Activated T-cell treated with anti-CD3 and anti-CD28 coated beads, Interleukin-2, amount 50 U/mL, for 1 hour (primary cell): Measurements from ENCODE around the gene BRMS1.
"Not testable (repeated sequence)": the region's sequence is repeated elsewhere in the genome, so short reads cannot be mapped to it uniquely, and the experiment has no call there.

Experiments used
- DNase-seq: peaks from one replicate; pipeline ENCODE4 v3.0.0-alpha.2; 2020

The BRMS1 gene, protein sequence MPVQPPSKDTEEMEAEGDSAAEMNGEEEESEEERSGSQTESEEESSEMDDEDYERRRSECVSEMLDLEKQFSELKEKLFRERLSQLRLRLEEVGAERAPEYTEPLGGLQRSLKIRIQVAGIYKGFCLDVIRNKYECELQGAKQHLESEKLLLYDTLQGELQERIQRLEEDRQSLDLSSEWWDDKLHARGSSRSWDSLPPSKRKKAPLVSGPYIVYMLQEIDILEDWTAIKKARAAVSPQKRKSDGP

DNA sequence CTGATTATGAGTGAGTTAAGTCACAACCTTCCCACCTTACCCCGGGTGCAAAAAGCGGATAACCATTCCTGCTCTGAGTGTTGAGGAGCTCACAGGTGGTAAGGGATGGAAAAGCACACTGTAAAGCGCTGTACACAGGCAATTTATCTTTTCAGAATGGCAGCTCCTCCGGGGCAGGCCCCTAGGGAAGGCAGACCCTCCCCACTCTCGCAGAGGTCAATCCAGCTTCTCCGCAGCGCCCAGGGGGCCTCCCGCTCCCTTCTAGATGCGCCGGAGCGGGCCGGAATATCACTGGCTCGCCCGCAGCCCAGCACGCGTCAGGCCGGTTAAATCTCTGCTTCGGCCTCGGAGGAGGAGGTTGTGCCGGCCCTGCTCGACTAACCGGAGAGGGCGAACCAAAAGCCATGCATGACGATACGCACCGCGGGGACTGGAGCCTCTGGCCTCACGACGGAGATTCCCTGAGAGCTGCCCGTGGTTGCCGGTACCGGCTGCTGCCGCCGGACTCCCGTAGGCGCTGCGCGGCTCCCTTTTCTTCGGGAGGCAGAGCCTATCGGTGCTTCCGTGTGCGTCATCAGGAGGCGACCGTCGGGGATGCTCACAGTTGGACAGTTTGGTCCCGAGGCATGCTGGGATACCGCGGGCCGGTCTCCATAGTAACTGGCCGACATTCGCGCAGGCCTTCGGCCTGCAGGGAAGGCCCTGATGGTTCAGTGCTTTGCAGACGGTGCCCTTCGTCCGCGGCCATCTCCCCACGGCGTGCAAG is at the start of gene BRMS1:
TSS of gene BRMS1 (minus strand) at position 555 of the 766 bp plus-strand sequence. CDS start 2,870 bp downstream, outside the sequence.
- peak; percentile 94 for DNase-seq

DNA sequence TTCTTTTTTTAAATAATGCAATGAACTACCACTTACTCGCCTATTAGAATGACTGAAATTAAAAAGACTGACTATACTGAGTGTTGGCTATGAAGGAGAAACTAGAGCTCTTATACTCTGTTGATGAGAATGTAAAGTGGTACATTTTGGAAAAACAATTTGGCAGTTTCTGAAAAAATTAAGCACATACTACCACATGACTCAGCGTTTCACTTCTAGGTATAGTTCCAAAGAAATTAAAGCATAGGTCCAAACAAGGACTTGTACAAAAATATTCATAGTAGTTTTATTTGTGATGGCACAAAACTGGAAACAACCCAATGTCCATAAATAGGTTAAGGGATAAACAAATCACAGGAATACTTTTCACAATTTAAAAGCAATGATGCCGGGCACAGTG is 49.0 kb upstream of the BRMS1 start:
- no peak for DNase-seq

DNA sequence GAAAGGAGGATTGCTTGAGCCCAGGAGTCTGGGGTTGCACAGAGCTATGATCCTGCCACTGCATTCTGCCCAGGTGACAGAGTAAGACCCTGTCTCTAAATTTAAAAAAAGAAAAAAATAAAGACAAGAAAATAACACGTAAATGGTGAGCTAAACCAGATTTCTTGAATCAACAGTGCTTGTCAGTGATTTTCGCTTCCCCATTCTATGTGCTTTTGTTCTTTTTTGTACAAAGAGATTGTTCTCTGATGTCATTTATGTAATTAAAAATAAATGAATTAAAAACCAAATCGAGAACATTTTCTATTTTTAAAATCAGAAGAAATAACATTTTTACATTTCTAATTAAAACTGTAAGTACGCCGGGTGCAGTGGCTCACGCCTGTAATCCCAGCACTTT is 46.4 kb upstream of the BRMS1 start:
- no peak for DNase-seq

DNA sequence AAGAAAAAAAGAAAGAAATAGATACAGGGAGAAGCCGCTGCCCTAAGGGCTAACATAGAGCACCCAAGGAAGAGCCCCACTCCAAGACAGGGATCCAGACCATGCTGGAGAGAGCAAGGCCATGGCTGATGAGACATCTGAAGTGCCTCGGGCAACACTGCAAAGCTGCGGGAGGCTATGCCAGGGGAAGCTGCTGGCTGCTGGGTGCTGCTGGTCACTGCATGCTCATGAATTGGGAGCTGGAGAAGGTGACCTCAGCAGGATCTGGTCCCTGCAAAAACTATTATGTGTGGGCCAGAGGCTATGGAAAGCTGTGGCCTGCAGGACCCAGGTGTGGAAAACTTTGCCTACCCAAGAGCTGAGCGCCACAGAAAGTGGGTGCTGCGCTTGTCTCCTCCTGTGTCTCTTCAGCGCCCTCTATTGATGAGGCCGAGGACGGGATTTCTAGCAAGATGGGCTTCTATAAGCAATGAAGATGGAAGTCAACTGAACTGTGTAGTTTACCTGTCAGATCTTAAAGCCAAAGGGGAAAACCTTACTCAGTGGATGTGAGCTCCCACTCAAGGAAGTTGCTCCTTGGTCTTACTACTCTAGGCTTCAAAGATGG is 44.0 kb upstream of the BRMS1 start:
- DNase-seq, result peak; percentile 67

DNA sequence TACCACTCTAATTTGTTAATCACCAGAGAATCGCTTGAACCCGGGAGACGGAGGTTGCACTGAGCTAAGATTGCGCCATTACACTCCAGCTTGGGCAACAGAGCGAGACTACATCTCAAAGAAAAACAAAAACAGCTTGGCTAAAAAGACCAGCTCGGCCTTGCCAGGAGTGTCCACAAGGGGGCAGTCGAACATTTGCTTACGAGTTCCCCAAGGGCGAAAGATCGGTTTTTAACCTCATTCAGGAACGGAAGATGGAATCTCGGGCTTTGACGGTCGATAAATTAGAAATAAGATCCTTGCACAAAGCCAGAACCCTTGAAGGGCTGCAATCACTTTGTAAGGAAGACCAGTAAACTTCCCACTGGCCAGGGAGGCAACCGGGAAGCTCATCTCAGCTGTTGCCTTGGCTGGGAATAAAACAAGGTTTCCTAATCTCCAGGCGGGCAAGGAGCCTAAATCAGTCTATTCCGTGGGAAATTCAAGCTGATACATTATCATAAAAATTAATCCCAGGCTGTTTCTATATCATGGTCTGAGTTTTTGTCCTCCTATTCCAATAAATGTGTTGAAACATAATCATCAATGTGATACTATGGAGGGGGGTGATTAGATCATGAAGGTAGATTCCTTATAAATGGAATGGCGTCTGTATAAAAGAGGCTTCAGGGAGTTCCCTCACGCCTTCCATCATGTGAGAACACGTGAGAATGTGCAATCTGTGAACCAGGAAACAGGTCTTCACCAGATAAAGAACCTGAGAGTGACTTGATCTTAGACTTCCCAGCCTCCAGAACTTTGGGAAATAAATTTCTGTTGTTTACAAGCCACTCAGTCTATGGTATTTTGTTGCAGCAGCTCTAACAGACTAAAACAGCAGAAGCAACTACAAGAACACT is 41.5 kb upstream of the BRMS1 start:
- DNase-seq, result peak; percentile 82

DNA sequence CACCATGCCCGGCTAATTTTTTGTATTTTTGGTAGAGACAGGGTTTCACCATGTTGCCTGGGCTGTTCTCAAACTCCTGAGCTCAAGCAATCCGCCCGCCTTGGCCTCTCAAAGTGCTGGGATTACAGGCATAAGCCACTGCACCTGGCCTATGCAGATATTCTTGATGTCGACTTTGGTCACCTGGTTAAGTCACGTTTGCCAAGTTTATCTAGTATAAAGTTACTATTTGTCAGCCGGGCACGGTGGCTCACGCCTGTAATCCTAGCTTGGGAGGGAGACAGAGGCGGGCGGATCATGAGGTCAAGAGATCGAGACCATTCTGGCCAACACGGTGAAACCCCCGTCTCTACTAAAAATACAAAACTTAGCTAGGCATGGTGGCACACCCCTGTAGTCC is 39.4 kb upstream of the BRMS1 start:
- not testable (repeated sequence) for DNase-seq

DNA sequence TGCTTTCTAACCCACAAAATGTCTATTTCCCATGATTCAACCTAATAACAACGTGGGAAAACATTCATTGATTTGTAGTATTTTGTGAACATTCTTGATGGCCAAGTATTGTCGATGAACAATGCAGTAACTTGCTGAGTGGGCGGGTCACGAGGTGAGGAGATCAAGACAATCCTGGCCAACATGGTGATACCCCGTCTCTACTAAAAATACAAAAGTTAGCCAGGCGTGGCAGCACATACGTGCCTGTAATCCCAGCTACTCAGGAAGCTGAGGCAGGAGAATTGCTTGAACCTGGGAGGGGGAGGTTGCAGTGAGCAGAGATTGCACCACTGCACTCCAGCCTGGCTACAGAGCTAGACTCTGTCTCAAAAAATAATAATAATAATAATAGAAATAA is 35.4 kb upstream of the BRMS1 start:
- DNase-seq, result not testable (repeated sequence)

DNA sequence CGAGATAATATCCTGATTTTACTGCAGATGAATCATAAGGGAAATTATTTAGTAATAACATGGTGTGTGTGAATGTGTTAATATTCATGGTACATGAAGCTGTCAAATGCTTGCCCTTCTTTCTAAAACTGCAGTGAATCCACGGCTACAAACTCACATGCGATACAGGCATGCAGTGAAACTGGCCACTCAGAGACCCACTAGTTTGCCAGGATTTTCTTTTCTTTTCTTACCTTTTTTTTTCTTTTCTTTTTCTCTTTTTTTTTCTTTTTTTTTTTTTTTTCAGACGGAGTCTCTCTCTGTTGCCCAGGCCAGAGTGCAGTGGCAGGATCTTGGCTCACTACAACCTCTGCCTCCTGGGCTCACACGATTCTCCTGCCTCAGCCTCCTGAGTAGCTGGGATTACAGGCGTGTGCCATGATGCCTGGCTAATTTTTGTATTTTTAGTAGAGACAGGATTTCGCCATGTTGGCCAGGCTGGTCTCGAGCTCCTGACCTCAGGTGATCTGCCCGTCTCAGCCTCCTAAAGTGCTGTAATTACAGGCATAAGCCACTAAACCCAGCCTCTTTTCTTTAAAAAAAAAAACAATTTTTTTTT is 28.9 kb upstream of the BRMS1 start:
- DNase-seq, result not testable (repeated sequence)

DNA sequence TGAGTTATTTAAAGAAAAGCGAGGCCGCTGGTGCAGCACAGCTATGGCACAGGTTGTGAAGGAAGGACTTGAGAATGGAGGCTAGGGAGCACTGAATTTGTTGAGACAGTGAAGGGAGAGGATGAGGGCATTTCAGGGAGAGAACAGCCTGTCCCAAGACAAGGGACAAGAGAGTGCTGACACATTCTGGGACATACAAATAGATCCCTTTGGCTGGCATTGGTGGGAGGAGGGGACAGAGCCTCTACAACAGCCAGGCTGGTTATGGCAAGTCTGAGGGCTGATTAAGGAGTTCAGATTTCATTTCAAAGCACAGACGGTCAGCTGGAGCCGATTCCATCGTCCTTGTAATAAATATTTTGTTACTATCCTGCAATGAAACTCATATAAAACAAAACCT is 28.4 kb upstream of the BRMS1 start:
- DNase-seq, result no peak

DNA sequence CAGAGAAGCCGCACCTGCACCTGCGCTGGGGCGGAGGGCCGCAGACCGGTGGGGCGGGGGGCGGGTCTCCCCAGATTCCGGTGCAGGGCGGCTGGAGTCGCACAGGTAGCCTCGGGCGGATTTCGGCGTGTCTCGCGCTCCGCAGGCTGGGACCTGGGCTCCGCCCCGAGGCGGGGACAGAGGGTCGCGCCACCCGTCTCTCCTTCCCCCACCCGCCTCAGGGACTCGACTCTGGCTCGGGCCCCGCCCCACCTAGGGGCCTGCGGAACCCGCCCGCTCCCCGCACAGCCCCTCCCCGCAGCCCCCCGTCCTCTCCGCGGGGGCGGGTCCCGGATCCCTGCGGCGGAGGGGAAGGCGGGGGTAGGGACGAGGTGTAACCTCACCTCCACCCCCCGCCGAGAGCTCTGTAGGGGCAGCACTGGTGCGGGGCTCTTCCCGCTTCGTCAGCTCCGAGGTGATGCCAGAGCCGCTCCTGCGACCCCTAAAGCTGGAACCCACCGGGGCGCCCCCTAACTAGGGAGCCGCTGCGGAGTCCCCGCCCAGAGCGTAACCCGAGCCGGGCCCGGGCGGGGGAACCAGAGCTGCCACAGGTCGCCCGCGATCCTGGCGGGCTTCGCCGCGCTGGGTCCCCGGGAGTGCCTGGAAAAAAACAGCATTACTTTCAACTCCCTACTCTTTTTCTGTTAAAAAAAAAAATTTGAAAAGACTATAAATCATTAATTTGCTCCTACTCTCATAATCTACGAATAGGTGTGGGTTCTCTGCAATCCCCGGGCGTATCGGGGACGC is 26.9 kb upstream of the BRMS1 start, which contains the start of gene SLC29A2:
TSS of gene SLC29A2 (minus strand) at position 134 of the 789 bp plus-strand sequence. CDS start 169 bp downstream, outside the sequence.
- peak; percentile 81 for DNase-seq

DNA sequence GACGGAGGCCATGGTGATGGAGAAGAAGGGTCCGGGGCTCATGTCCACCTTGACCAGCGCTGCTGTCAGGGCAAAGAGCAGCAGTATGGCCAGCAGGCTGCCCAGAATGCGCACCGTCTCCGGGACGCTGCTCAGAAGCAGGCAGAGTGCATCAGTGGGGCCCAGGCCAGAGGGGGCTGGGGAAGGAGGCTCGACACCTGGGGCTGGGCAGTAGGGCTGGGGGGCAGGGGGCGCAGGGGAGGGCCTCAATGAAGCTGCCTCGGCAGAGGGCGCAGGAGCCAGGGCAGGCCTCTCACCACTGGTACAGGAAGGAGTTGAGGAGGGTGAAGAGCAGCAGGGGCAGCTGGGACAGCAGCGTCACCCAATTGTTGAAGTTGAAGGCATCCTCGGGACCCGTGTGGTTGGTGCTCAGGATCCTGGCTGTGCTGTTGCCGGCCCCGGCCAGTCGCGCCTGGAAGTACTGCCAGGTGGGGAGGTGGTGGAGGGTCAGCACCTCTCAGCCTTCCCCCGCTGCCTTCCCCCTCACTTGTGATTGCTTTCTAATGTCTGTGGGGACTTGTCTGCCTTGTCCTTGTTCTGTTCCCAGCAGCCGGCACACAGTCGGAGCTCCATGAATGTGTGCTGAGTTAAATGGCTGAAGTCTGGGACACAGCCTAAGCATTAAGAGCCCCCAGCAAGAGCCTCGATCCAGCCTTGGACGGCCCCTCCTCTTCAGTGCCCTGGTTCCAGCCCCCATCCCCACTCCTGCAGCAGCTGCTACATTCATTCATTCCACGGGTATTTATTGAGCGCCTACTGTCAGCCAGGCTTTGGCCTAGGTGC is 24.4 kb upstream of the BRMS1 start:
- no peak for DNase-seq

DNA sequence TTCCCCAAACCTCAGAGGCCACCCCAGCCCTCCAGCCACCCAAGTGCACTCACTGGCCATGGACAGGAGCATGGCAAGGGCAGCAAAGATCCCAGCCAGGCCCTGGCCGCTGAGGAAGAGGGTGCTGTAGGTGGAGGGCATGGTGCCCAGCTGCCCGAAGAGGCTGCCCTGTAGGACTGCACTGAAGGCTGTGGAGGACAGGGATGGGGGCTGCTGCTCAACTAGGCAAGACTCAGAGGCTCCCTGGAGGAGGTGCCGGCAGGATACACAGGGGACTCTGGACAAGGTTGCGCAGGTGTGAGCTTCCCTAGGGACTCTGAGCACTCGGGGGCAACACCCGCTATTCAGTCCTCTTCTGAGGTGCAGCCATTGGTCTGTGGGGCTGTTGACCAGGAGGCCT is 23.6 kb upstream of the BRMS1 start:
- no peak for DNase-seq

DNA sequence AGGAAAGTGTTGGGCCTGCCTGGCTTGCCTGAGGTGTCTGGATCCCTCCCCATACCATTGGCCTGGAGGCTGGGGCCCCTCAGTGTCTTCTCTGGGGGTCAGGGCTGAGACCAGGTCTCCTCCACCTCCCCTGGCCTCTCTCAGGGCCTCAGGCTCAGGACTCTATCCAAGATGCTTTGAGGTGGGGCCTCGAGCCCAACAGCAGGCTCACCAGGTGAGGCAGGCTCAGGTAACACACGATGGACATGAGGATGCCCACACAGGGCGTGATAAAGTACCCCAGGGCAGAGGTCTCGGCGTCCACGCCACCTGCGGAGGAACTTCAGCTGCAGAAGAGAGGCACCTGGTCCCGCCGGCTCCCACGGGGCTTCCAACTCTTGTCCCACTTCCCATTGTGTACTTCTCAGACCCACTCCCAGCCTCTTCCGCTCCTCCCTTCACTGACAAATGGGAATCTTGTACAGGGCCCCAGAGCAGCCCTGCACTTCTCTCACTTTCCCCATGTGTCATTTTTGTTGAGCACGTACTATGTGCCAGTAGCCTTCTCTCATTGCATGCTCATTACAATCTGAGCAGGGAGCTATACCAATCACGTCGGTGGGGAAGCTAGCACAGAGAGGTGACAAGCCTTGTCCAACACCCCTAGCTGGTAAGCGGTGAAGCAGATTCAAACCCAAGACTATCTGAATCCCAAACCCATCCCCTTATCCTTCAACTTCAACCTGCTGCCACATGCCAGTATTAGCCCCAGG is 22.8 kb upstream of the BRMS1 start:
- no peak for DNase-seq

DNA sequence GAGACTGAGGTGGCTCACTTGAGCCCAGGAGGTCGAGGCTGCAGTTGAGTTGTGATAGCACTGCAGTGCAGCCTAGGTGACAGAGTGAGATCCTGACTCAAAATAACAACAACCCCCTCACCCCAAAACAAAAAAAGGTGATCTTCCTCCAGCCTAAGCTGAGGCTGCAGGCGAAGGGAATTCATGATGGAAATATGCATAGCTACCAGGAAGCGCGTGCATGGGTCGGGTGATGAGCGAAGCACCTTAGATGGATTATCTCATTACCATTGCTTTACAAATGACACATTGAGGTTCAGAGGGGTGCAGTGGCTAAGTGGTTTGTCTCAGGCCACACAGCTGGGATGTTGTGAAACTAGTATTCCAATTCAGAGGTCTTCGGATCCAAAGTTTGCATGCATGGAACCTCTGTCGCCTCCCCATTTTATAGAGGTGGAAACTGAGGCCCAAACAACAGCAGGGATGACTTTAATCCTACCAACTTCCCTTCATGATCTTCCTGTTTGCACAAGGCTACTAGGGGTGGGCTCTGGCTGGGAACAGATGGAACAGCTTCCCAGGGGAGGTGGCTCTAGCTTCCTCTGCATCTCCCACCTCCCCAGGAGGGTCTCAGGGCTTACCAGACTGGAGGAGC is 22.1 kb upstream of the BRMS1 start:
- no peak for DNase-seq

DNA sequence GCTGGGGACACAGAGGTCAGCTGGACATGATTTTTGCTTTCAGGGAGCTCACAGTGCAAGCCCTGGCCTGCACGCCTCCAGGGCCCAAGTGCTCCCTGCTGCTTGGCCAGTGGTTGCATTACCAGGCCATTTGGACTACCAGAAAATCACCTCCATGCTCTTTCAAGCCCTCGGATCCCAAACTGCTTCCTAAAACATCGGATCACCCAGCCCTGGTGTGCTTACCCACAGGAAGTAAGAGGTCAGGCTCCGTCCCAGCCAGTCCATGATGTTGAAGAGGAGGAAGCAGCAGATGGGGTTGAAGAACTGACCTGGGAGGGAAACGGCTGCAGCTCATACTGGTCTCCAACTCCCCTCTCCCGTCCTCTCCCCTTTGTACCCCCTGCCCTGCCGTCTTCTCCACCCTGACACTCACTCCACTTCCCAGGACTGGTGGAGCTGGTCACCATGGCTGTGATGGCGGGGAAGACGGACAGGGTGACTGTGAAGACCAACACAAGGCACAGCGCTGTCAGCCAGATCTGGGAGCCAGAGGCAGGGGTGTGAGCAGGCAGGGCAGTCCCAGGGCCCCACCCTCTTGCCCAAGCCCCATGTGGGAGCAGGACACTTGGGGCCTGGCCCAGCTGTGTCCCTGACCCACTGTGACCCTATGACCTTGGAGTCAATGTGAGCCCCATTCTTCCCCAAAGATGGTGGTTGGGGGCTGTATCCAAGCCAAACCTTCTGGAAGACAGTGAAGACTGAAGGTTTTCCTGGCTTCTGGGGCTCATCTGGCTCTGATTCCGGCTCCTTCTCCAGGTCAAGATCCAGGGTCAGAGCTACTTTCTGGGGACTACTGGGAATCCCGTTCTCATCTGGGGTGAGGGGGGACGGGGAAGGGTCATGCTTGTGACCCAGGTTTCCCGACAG is 21.1 kb upstream of the BRMS1 start:
- DNase-seq, result no peak

DNA sequence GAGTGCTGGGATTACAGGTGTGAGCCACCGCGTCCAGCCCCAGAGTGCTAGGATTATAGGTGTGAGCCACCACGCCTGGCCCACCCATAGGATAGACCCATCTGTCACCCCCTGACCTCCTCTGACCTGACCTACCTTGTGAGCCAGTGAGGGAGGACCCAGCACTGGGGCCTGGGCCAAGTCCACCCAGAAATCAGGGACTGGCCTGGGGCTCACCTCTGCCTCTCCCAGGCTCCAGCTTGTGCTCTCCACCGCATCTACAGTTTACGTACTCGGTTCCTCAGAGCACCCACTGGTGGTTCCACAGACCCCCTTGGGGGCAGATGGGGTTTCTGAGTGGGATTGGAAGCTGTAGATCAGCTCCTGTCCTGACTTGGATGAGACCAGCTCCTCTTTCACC is 20.3 kb upstream of the BRMS1 start:
- DNase-seq, result no peak

DNA sequence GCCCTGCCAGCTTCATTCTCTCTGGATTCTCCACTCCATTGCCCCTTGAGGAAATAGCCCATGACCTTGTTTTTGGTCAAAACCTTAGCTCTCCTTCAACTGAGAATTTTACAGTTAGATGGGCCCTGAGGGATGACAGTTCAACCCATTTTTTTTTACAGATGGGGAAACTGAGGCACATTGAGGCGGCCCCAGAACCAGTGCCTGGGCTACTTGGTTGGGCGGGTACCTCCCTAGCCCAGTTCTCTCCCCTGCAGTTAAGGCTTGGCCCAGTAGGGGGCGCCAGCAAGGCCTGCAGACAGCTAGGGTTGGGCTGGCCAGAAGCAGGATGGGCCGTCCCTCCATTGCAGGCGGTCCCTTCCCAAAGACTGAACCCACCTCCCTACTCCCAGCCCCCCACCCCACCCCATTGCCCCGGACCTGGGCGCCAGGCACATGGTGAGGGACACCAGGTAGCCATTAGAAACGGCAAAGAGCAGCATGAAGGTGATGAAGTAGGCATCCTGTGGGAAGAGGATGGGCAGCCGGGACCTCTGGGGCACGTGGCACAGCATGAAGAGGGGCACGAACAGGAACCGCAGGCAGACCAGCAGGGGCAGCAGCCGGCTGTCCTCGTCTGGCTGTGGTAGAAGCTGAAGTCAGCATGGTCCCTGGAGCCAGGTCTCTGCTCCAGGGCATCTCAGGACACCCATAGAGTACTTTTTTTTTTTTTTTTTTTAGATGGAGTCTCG is 19.1 kb upstream of the BRMS1 start:
- peak; percentile 77 for DNase-seq

DNA sequence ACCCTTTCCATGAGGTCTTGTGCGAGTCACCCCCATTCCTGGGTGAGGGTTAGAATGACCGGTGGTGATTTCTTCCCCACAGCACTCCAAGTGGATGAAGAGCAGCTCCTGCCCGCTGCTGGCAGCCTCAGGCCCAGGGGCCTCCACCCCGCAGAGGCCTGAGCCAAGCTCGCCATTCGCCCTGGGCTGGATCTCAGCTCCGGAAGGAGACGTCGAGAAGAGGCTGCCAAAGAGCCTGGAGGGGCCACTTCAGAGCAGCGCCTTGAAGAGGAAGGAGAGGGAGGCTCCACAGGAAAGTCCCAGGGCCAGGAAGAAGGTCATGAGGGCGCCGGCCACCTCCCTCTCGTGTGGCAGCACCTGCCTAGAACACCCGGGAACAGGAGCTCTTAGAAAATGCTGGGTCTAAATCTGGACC is 18.3 kb upstream of the BRMS1 start:
- no peak for DNase-seq
